Smooth muscle cell (in vitro differentiated cells): ENCODE data around the gene IQSEC1. TPM values are rescaled to one million over a fixed set of nuclear protein-coding genes. Genes with fewer than 3 reads are reported as not detected.

ENCODE experiments used
- DNase-seq: peaks from one replicate; lab custom pipeline; 2025; ENCODE audit not compliant: unreplicated experiment; lab: John Stamatoyannopoulos, UW
- H2AFZ ChIP-seq: fragments of 200-600 bp; sonication (generic); 2 replicates; pipeline ENCODE4 v1.6.0; 2016; ENCODE audit warnings: antibody characterized with exemption, low read depth, mild to moderate bottlenecking
- H3F3A ChIP-seq: fragments of 200-600 bp; sonication (generic); 2 replicates; pipeline ENCODE4 v1.6.0; 2017; ENCODE audit warnings: antibody characterized with exemption, low read depth
- H3K27ac ChIP-seq: fragments of 200-600 bp; sonication (generic); 2 replicates; pipeline ENCODE4 v1.5.1; 2016; ENCODE audit warnings: low read depth, mild to moderate bottlenecking
- H3K27me3 ChIP-seq: fragments of 200-600 bp; sonication (generic); 2 replicates; pipeline ENCODE4 v1.6.1; 2016; ENCODE audit warnings: low read depth, mild to moderate bottlenecking
- H3K36me3 ChIP-seq: fragments of 200-600 bp; sonication (generic); 2 replicates; pipeline ENCODE4 v1.5.1; 2016; ENCODE audit warnings: low read depth
- H3K4me1 ChIP-seq: fragments of 200-600 bp; sonication (generic); 2 replicates; pipeline ENCODE4 v1.5.1; 2016; ENCODE audit warnings: low read depth
- H3K4me2 ChIP-seq: fragments of 200-600 bp; sonication (generic); 2 replicates; pipeline ENCODE4 v1.6.0; 2016; ENCODE audit warnings: mild to moderate bottlenecking
- H3K4me3 ChIP-seq: fragments of 200-600 bp; sonication (generic); 2 replicates; pipeline ENCODE4 v1.5.1; 2016; ENCODE audit warnings: mild to moderate bottlenecking
- H3K79me2 ChIP-seq: fragments of 200-600 bp; sonication (generic); 2 replicates; pipeline ENCODE4 v1.6.0; 2016; ENCODE audit warnings: low read depth, mild to moderate bottlenecking
- H3K9ac ChIP-seq: fragments of 200-600 bp; sonication (generic); 2 replicates; pipeline ENCODE4 v1.6.0; 2016; ENCODE audit warnings: low read depth
- H3K9me3 ChIP-seq: fragments of 200-600 bp; sonication (generic); replicated peaks from 2 replicates; pipeline ENCODE4 v1.5.1; 2016; ENCODE audit warnings: low read depth
- H4K20me1 ChIP-seq: fragments of 200-600 bp; sonication (generic); 2 replicates; pipeline ENCODE4 v1.6.0; 2016; ENCODE audit warnings: low read depth
- WGBS: methylation state at CpG from one replicate; pipeline ENCODE4 v1.1.7; 2016; ENCODE audit warnings: low lambda C conversion rate; 5-methylcytosine and 5-hydroxymethylcytosine counted together
- polyA plus RNA-seq: library from polyadenylated mRNA; unstranded; fragments of >200 nt; fragmentation: Nextera tagmentation; extraction: Ambion mirVana; gene quantifications from 2 replicates; pipeline ENCODE4 v1.2.1, GENCODE V29; 2016
- total RNA-seq: library from RNA; depleted of rRNA; stranded (reverse); fragments of >200 nt; gene quantifications from 2 replicates; pipeline ENCODE4 v1.2.3, GENCODE V29; 2014
- TF ChIP-seq, protein P1 (sequence below): fragments of 200-600 bp; sonication (generic); IDR thresholded peaks from 2 replicates; pipeline ENCODE4 v1.5.1; 2017; ENCODE audit warnings: borderline replicate concordance, mild to moderate bottlenecking, antibody characterized with exemption; ENCODE audit not compliant: insufficient read depth, poor library complexity, severe bottlenecking

The IQSEC1 gene
- total and polyA plus RNA-seq, 2 experiments from 2014 or later = 18.9 to 19.8 TPM

DNA sequence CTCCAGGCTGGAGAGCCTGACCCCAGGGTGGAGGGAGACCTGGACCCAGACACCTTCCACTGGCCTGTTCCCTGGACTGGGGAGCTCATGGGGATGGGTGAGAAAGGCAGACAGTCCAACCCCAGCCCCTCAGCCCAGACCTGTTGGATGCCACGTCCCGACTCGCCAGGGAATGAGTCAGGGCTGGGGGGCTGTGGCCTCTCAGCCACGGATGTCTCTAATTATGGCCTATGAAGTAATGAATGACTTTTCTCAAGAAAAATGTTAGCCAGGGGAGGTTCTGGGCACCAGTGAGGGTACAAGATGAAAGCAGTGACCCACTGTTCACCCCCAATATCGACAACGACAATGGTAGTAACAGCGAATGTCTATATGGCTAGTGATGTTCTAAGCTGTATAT lies 124.9 kb downstream of the IQSEC1 start:
- no peak for DNase-seq
- peak overlapping the region; percentile 50 for H3K4me2 ChIP-seq
- H3K4me1 ChIP-seq = peaks cover 23% of the 10 kb centered on the region

DNA sequence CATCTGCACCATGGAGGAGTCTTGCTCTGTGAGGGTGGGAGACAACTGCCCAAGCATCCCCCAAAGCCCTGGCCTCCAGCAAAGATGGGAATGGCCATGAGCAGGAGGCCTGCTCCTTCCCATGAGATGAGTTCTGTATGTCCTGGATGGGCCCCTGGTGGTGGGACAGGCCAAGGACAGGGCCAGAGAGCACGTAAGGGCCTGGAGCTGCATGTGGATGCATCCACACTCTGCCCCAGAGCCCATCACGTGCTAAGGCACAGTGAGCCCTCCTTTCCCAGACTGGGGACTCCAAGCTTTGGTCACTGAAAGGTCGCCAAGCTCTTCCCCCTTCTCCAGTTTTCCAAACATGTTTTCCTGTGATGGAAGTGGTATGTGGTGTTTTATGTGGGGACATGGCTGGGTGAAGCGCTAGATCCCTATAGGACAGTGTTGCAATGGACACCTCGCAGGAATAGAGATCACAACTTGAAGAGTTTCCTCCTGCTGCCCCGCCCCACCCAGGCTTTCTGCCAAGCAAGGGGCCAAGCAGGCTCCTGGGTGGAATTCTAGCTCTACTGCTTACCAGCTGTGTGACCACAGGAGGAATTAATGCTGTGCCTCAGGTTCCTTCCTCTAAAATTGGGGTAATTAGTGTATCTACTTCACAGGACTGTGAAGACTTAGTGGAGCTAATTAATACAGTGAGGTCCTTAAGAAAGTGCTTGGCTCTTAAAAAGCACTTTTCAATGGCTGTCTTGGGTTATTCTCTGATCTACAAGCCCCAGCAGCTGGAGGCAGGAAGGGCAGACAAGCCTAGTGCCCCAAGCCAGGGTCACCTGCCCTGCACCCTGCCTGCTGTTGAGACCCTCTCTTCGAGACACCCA lies 125.5 kb downstream of the IQSEC1 start:
- TF ChIP-seq, protein P1, sequence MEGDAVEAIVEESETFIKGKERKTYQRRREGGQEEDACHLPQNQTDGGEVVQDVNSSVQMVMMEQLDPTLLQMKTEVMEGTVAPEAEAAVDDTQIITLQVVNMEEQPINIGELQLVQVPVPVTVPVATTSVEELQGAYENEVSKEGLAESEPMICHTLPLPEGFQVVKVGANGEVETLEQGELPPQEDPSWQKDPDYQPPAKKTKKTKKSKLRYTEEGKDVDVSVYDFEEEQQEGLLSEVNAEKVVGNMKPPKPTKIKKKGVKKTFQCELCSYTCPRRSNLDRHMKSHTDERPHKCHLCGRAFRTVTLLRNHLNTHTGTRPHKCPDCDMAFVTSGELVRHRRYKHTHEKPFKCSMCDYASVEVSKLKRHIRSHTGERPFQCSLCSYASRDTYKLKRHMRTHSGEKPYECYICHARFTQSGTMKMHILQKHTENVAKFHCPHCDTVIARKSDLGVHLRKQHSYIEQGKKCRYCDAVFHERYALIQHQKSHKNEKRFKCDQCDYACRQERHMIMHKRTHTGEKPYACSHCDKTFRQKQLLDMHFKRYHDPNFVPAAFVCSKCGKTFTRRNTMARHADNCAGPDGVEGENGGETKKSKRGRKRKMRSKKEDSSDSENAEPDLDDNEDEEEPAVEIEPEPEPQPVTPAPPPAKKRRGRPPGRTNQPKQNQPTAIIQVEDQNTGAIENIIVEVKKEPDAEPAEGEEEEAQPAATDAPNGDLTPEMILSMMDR = peak; percentile 21
- Histone ChIP-seq H3K4me3 (no peak overlapping the region), H3K27ac (peak overlapping the region; percentile 87), H3K27me3 (no peaks in the 10 kb centered on the region), H3K9ac (peak overlapping the region; percentile 71), H3K9me3 (no peaks in the 10 kb centered on the region), H2AFZ (no peak overlapping the region), H3K79me2 (peaks cover 27% of the 10 kb centered on the region), H3F3A (no peaks in the 10 kb centered on the region), H3K4me2 (peak overlapping the region; percentile 50), H3K36me3 (no peaks in the 10 kb centered on the region), H4K20me1 (peaks cover 81% of the 10 kb centered on the region), H3K4me1 (peaks cover 23% of the 10 kb centered on the region)
- DNase-seq = no peak
- 78% methylated on average over 7 of the region's 7 CpGs for WGBS

More for the DNA sequence above, 124.9 kb downstream of the IQSEC1 start:
- peak overlapping the region; percentile 71 for H3K9ac ChIP-seq
- no peak overlapping the region for H2AFZ ChIP-seq
- peaks cover 82% of the 10 kb centered on the region for H4K20me1 ChIP-seq
- H3K27ac ChIP-seq = peak overlapping the region; percentile 87
- H3K9me3 ChIP-seq = no peaks in the 10 kb centered on the region
- TF ChIP-seq, protein P1 = no peak
- WGBS = 46% methylated on average over 7 of the region's 7 CpGs
- no peaks in the 10 kb centered on the region for H3K27me3 ChIP-seq
- no peaks in the 10 kb centered on the region for H3K36me3 ChIP-seq
- peaks cover 31% of the 10 kb centered on the region for H3K79me2 ChIP-seq
- no peaks in the 10 kb centered on the region for H3F3A ChIP-seq
- H3K4me3 ChIP-seq = no peak overlapping the region

DNA sequence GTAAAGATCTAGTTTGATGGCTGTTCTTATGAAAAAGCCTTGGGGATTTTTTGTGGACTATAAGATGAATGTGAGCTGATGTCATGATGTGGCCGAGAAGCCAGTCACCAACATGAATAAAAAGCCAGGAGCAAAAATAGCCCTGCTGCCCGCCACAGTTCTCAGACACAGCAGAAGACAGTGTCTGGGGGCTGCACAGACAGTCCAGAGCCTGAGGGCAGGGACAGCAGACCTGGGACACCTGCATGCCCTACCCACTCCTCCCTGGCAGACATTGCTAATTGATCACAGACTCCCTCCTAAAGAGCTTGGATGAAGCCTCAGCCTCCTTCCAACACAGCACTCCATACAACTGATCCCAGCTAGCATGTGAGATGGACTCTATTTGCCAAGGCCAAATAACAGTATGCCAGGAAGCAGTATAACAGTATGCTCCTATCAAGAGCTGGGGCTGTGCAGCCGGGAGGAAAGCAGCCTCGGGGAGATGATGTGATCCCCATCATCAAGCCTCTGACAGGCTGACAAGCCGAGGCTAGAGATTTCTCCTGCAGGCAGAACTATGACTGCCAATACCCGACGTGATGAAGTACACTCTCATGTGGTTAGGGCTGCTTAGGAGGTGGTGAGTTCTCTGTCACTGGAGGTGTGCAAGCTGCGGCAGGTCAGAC lies 126.4 kb downstream of the IQSEC1 start:
- Histone ChIP-seq H3K36me3 (no peaks in the 10 kb centered on the region), H3K4me1 (peaks cover 23% of the 10 kb centered on the region), H3K27ac (peak overlapping the region; percentile 87), H3K9me3 (no peaks in the 10 kb centered on the region), H2AFZ (no peak overlapping the region), H3K4me3 (no peak overlapping the region), H3K27me3 (no peaks in the 10 kb centered on the region), H4K20me1 (peaks cover 81% of the 10 kb centered on the region), H3K79me2 (peaks cover 22% of the 10 kb centered on the region), H3K4me2 (peak overlapping the region; percentile 50), H3F3A (no peaks in the 10 kb centered on the region), H3K9ac (peak overlapping the region; percentile 71)
- TF ChIP-seq, protein P1 = no peak
- WGBS = 60% methylated on average over 8 of the region's 8 CpGs
- no peak for DNase-seq
